ENCODE measurements around the gene ARMC6. TPM values are rescaled to one million over a fixed set of nuclear protein-coding genes. Genes with fewer than 3 reads are reported as not detected.

Gene ARMC6
- total RNA-seq, 3 donors from 2014 or later, result 18.4 to 20.0 (median 19.3) TPM

DNA sequence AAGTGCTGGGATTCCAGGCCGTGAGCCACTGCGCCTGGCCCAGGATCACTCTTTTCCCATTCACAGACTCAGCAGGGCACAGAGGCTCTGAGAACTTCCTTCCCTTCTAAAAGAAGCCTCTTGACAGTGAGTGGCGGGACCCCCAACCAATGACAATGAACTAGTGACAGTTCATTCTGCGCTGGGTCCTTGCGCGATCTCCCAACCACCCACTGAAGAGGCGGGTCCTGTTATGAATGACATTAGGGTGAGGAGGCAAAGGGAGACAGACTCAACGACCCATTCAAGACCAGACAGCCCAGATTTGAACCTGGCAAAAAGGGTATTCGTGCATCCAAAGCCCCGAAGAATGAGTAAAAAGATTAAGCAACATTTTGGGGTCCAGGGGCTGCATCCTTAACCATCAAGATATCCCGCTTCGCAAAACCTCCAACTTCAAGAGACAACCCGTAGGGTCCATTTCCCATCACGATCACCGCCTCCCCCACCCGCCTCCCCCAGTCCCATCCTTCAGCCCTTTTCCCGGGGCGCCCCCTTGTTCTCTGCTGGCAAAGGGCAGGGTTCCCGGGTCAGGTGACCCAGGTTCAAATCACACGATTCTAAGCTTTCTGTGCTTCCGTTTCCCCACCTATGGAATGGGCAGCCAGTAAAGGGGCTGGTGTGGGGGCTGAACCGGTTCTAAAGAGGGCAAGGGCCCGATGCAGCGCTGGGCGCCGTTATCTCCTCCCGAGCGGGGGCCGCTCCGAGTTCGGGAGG is 805 bp upstream of the ARMC6 start:
- peaks cover 16% of the 10 kb centered on the region for H3K4me1 ChIP-seq (ENCODE audit: low read depth)
- H3K36me3 ChIP-seq (ENCODE audit: low read depth), result no peaks in the 10 kb centered on the region
- H3K9me3 ChIP-seq, result no peaks in the 10 kb centered on the region
- TF ChIP-seq, protein P1, sequence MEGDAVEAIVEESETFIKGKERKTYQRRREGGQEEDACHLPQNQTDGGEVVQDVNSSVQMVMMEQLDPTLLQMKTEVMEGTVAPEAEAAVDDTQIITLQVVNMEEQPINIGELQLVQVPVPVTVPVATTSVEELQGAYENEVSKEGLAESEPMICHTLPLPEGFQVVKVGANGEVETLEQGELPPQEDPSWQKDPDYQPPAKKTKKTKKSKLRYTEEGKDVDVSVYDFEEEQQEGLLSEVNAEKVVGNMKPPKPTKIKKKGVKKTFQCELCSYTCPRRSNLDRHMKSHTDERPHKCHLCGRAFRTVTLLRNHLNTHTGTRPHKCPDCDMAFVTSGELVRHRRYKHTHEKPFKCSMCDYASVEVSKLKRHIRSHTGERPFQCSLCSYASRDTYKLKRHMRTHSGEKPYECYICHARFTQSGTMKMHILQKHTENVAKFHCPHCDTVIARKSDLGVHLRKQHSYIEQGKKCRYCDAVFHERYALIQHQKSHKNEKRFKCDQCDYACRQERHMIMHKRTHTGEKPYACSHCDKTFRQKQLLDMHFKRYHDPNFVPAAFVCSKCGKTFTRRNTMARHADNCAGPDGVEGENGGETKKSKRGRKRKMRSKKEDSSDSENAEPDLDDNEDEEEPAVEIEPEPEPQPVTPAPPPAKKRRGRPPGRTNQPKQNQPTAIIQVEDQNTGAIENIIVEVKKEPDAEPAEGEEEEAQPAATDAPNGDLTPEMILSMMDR (IDR thresholded peaks at IDR 0.05), result no peak
- peak overlapping the region; percentile 75 for H3K4me3 ChIP-seq
- ATAC-seq (no peak), DNase-seq (peak; percentile 48 to 74 (median 71))
- intact Hi-C loops (cut with DNase I, micrococcal nuclease), result no loop called here

DNA sequence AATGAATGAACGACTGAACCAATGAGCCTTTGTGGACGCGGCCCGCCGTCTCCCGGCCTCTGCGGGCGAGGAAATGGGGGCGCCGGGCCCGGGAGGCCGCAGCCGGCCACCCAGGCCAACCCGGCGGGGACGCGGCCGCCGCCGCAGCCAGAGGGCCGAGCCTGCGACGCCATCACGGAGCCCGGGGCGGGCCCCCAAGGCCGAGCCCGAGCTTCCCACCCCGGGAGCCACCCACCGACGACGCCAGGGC is 302 bp upstream of the ARMC6 start:
- no peak for ATAC-seq
- H3K9me3 ChIP-seq, result no peaks in the 10 kb centered on the region
- DNase-seq, result no peak
- H3K36me3 ChIP-seq (ENCODE audit: low read depth), result no peaks in the 10 kb centered on the region
- intact Hi-C loops (cut with DNase I, micrococcal nuclease), result no loop called here
- H3K4me3 ChIP-seq, result peak overlapping the region; percentile 75
- H3K4me1 ChIP-seq (ENCODE audit: low read depth), result peaks cover 16% of the 10 kb centered on the region
- TF ChIP-seq, protein P1 (IDR thresholded peaks at IDR 0.05), result no peak

DNA sequence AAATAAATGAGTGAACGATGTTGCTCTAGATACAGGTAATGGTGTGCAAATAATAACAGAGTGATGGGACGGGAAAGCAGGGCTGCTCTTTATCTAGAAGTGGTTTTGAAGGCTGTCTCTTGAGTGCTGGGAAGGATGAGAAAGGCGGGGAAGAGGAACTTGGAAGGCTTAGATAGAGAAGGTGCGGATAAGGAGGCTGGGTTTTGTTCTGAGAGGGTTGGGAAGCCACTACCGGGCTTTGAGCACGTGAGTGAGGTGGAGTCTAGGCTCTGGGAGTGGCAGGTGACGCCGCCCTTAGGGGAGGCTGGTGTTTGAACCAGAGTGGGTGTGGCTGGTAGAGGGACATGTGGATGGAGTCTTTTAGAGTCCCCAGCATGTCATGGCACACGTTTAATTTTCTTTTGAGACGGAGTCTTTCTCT is 811 bp downstream of the ARMC6 start:
- no peaks in the 10 kb centered on the region for H3K9me3 ChIP-seq
- DNase-seq, result peak; percentile 78 to 82 (median 80)
- no peaks in the 10 kb centered on the region for H3K36me3 ChIP-seq (ENCODE audit: low read depth)
- TF ChIP-seq, protein P1 (IDR thresholded peaks at IDR 0.05), result no peak
- peaks cover 16% of the 10 kb centered on the region for H3K4me1 ChIP-seq (ENCODE audit: low read depth)
- intact Hi-C loops (cut with DNase I, micrococcal nuclease), result no loop called here
- peak; percentile 81 for ATAC-seq
- no peak overlapping the region for H3K4me3 ChIP-seq

DNA sequence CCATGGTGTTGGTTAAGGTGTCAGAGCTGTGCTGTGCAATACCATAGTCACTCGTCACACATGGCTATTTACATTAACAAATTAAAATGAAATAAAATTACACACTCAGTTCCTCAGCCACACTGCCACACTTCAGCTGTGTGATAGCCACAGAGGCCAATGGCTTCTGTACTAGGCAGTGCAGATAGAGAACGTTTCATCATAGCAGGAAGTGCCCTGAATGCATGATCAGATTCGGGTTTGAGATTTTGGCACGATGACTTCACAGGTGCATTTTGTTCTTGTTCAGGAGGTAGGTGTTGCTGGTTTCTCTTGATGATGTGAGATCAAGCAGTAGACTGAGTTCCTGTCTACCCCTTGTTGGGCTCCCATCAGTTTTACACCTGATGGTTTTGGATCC is 6.5 kb downstream of the ARMC6 start:
- intact Hi-C loops (cut with DNase I, micrococcal nuclease), result no loop called here
- ATAC-seq, result no peak
- Histone ChIP-seq H3K4me3 (no peak overlapping the region), H3K9me3 (no peaks in the 10 kb centered on the region), H3K4me1 (ENCODE audit: low read depth) (no peaks in the 10 kb centered on the region), H3K36me3 (ENCODE audit: low read depth) (no peaks in the 10 kb centered on the region)
- DNase-seq, result no peak
- TF ChIP-seq, protein P1 (IDR thresholded peaks at IDR 0.05), result no peak

DNA sequence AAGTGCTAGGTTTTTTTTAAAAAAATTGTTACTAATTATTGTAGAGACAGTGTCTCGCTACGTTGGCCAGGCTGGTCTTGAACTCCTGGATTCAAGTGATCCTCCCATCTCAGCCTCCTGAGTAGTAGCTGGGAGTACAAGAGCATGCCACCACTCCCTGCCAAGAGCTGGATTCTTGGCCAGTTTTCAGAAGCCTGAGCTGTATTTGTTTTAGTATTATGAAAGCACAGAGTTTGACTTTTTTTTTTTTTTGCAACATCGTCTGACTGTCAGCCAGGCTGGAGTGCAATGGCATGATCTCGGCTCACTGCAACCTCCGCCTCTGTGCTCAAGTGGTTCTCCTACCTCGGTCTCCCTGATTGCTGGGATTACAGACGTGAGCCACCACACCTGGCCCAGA is 7.0 kb downstream of the ARMC6 start:
- intact Hi-C loops (cut with DNase I, micrococcal nuclease), result no loop called here
- Histone ChIP-seq H3K4me3 (no peak overlapping the region), H3K9me3 (no peaks in the 10 kb centered on the region), H3K4me1 (ENCODE audit: low read depth) (no peaks in the 10 kb centered on the region), H3K36me3 (ENCODE audit: low read depth) (no peaks in the 10 kb centered on the region)
- ATAC-seq (peak; percentile 13), DNase-seq (no peak)
- TF ChIP-seq, protein P1 (IDR thresholded peaks at IDR 0.05), result no peak

All from mucosa of descending colon (tissue), 3 donors.